Transverse colon (tissue), 4 donors: ENCODE measurements around the gene PPM1F. TPM values are rescaled to one million over a fixed set of nuclear protein-coding genes. Genes with fewer than 3 reads are reported as not detected.
A peak's percentile ranks its signal among the peaks of the same experiment; 100 is the strongest.
"Not testable (repeated sequence)": the region's sequence is repeated elsewhere in the genome, so short reads cannot be mapped to it uniquely, and the experiment has no call there.

Source experiments
- DNase-seq: peaks from one replicate; pipeline ENCODE4 v3.0.0-alpha.2; 2019
- H3K27ac ChIP-seq, 4 donors: fragments of 200-600 bp; sonication (generic); 2 replicates each; pipeline ENCODE4 v1.5.1; 2016 to 2018; ENCODE audit warnings: inconsistent platforms in 4 of 4
- H3K27me3 ChIP-seq: fragments of 200-600 bp; sonication (generic); 2 replicates; pipeline ENCODE4 v1.5.1; 2017; ENCODE audit warnings: inconsistent platforms
- H3K36me3 ChIP-seq, 4 donors: fragments of 200-600 bp; sonication (generic); 2 replicates each; pipeline ENCODE4 v1.5.1; 2017 to 2019; ENCODE audit warnings: inconsistent platforms in 4 of 4
- H3K4me1 ChIP-seq, 4 donors: fragments of 200-600 bp; sonication (generic); 2 replicates each; pipeline ENCODE4 v1.5.1; 2017 to 2020; ENCODE audit warnings: inconsistent platforms in 4 of 4
- H3K4me3 ChIP-seq, 4 donors: fragments of 200-600 bp; sonication (generic); 1 replicate in 1 of 4; 2 replicates in 3 of 4; pipeline versions ENCODE4 v1.5.1 to v1.6.1; 2017 to 2019; ENCODE audit warnings: inconsistent platforms in 4 of 4
- H3K9me3 ChIP-seq, 2 donors: fragments of 200-600 bp; sonication (generic); 2 replicates each; pipeline ENCODE4 v1.5.1; 2017 to 2019; ENCODE audit warnings: inconsistent platforms in 2 of 2
- CTCF ChIP-seq, 5 experiments: fragments of 200-600 bp in 3 of 5; fragments of 450-650 bp in 2 of 5; sonication (generic) in 3 of 5; IDR thresholded peaks; 1 replicate in 2 of 5; 2 replicates in 3 of 5; pipeline ENCODE4 v1.5.1; 2016 to 2017; ENCODE audit warnings: antibody characterized with exemption in 5 of 5, inconsistent platforms in 3 of 5, mild to moderate bottlenecking in 2 of 5, moderate library complexity in 1 of 5
- EP300 ChIP-seq: sonication (generic); formaldehyde crosslinking; IDR thresholded peaks from one replicate; pipeline ENCODE4 v1.6.1; 2017; ENCODE audit warnings: antibody characterized with exemption, low read depth
- POLR2A ChIP-seq: fragments of 450-650 bp; IDR thresholded peaks from one replicate; pipeline ENCODE4 v1.6.1; 2016; ENCODE audit warnings: antibody characterized with exemption, mild to moderate bottlenecking, moderate library complexity
- POLR2AphosphoS5 ChIP-seq, 3 donors: sonication (generic); formaldehyde crosslinking; IDR thresholded peaks; one replicate each; pipeline ENCODE4 v1.6.1; 2016; ENCODE audit warnings: antibody characterized with exemption in 3 of 3
- WGBS, 2 donors: methylation state at CpG; one replicate each; pipeline ENCODE4 v1.1.5; 2018; ENCODE audit warnings: low coverage in 1 of 2; 5-methylcytosine and 5-hydroxymethylcytosine counted together
- in situ Hi-C, 4 donors: fragments of 200-750 bp; cut with MboI; loops; one replicate each; pipeline versions ENCODE4 v1.15.0 to v1.15.1; 2017; ENCODE audit warnings: low sequenced_read_pairs in 3 of 4, low pct_ligation_motif_present in 1 of 4, low pct_unique_long_range_greater_than_20kb in 1 of 4
- intact Hi-C: fragments of 100-400 bp; cut with DNase I; formaldehyde crosslinking; loops from one replicate; pipeline ENCODE4 v1.15.1; 2023; ENCODE audit warnings: low total_unique reads
- total RNA-seq, 4 donors: library from RNA; depleted of rRNA; stranded (reverse); fragments of >200 nt; gene quantifications; one replicate each; pipeline ENCODE4 v1.1.0, GENCODE V29; 2016

The PPM1F gene
- total RNA-seq, 4 donors from 2014 or later, result 11.2 to 18.7 (median 14.9) TPM

GRCh38 chr22:21940521-21940920, 12.1 kb downstream of the PPM1F start:
- H3K4me1 ChIP-seq, result peaks cover 27 to 64% (median 32%) of the 10 kb centered on the region in 4 donors
- TF ChIP-seq CTCF (IDR thresholded peaks at IDR 0.05) (no peak), POLR2AphosphoS5 (IDR thresholded peaks at IDR 0.05) (no peak), POLR2A (no peak), EP300 (no peak)
- no peak for DNase-seq
- H3K4me3 ChIP-seq, result no peak overlapping the region
- H3K27ac ChIP-seq, result peak overlapping the region; percentile 91 to 97 (median 94)
- in situ Hi-C loops, result loop anchor here in 2 of 4 donors (10.0 to 25.0 kb wide), 2 partner anchors 226 to 228 kb away; no protein-coding TSS in a partner anchor
- intact Hi-C loops, result no loop called here
- H3K27me3 ChIP-seq, result no peaks in the 10 kb centered on the region
- 92% methylated on average over 3 of the region's 3 CpGs; no CpG with 5 or more reads in 1 of the 2 donors for WGBS, 2 donors
- H3K36me3 ChIP-seq, result no peaks in the 10 kb centered on the region
- H3K9me3 ChIP-seq, result no peaks in the 10 kb centered on the region

- in situ Hi-C loops, result loop anchor here (5.0 to 25.0 kb wide), 3 partner anchors 225 to 228 kb away; no protein-coding TSS in a partner anchor
- DNase-seq, H3K4me3 ChIP-seq, H3K9me3 ChIP-seq, H3K27me3 ChIP-seq, intact Hi-C loops, H3K36me3 ChIP-seq: not testable (repeated sequence)
- H3K27ac ChIP-seq, result peak overlapping the region; percentile 91 to 97 (median 94)
- 84 to 95% methylated on average over 3 to 5 of the region's 5 CpGs for WGBS, 2 donors
- peaks cover 27 to 64% (median 32%) of the 10 kb centered on the region in 4 donors for H3K4me1 ChIP-seq
Measured at GRCh38 chr22:21939935-21940334, 12.7 kb downstream of the PPM1F start.

- intact Hi-C loops, result no loop called here
- in situ Hi-C loops, result loop anchor here in 3 of 4 donors (5.0 to 25.0 kb wide), 2 partner anchors 227 kb away; no protein-coding TSS in a partner anchor
- no peak for DNase-seq
- H3K4me3 ChIP-seq, result no peak overlapping the region
- TF ChIP-seq POLR2A (no peak), CTCF (IDR thresholded peaks at IDR 0.05) (no peak), POLR2AphosphoS5 (IDR thresholded peaks at IDR 0.05) (no peak), EP300 (no peak)
- H3K36me3 ChIP-seq, result no peaks in the 10 kb centered on the region
- H3K9me3 ChIP-seq, result no peaks in the 10 kb centered on the region
- WGBS, 2 donors, result 69% methylated on average over 10 of the region's 10 CpGs; no CpG with 5 or more reads in 1 of the 2 donors
- peaks cover 27 to 64% (median 32%) of the 10 kb centered on the region in 4 donors for H3K4me1 ChIP-seq
- H3K27me3 ChIP-seq, result no peaks in the 10 kb centered on the region
- H3K27ac ChIP-seq, result peak overlapping the region; percentile 91 to 97 (median 94)
Measured at GRCh38 chr22:21939461-21939913, 13.2 kb downstream of the PPM1F start.

GRCh38 chr22:21938906-21939305, 13.7 kb downstream of the PPM1F start:
- Histone ChIP-seq H3K27ac (peak overlapping the region; percentile 91 to 97 (median 94)), H3K4me3 (peak overlapping the region in 1 of 4 donors; percentile 69), H3K9me3 (no peaks in the 10 kb centered on the region), H3K36me3 (no peaks in the 10 kb centered on the region), H3K4me1 (peaks cover 27 to 64% (median 32%) of the 10 kb centered on the region in 4 donors), H3K27me3 (no peaks in the 10 kb centered on the region)
- no peak for TF ChIP-seq POLR2A
- no peak for TF ChIP-seq EP300
- no peak for TF ChIP-seq CTCF (IDR thresholded peaks at IDR 0.05)
- no peak for TF ChIP-seq POLR2AphosphoS5 (IDR thresholded peaks at IDR 0.05)
- in situ Hi-C loops, result loop anchor here in 3 of 4 donors (5.0 to 25.0 kb wide), 2 partner anchors 227 kb away; no protein-coding TSS in a partner anchor
- DNase-seq, result no peak
- WGBS, 2 donors, result 83% methylated on average over 11 of the region's 11 CpGs; no CpG with 5 or more reads in 1 of the 2 donors
- intact Hi-C loops, result no loop called here
